ENCODE data around the gene C19orf85.

The C19orf85 gene

DNA sequence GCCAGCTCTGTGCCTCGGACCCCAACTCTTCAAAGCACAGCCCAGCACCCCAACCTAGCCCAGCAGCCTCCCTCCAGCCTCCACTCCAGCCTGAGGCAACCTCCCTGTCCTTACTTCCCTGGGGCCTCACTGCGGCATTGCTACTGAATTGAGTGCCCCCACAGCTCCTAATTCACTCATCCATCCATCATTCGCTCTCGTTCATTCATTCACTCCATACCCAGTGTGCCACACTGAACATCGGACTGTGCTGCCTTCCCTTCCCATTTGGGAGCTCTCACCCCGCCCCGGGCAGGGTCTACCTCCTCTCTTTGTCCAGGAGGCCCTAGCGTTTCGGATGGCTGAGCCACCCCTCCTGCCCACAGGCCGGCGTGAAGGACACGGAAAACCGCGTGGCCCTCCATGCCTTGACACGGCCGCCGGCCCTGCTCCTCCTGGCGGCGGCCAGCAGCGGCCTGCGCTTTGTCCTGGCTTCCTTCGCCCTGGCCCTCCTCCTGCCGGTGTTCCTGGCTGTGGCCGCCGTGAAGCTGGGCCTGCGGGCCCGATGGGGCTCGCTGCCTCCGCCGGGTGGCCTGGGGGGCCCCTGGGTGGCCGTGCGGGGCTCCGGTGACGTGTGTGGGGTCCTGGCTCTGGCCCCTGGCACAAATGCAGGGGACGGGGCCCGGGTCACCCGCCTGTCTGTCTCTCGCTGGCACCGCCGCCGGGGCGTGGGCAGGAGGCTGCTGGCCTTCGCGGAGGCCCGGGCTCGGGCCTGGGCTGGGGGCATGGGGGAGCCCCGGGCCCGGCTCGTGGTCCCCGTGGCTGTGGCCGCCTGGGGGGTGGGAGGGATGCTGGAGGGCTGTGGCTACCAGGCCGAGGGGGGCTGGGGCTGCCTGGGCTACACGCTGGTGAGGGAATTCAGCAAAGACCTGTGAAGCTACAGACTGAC lies 21.8 kb upstream of the C19orf85 start:
- peak overlapping the region; percentile 2 to 61 for H3K4me3 ChIP-seq (replicated peaks in 1 of 2; ENCODE audit: low read depth in 2 of 2, low read length in 2 of 2)
- TF ChIP-seq, protein P1, sequence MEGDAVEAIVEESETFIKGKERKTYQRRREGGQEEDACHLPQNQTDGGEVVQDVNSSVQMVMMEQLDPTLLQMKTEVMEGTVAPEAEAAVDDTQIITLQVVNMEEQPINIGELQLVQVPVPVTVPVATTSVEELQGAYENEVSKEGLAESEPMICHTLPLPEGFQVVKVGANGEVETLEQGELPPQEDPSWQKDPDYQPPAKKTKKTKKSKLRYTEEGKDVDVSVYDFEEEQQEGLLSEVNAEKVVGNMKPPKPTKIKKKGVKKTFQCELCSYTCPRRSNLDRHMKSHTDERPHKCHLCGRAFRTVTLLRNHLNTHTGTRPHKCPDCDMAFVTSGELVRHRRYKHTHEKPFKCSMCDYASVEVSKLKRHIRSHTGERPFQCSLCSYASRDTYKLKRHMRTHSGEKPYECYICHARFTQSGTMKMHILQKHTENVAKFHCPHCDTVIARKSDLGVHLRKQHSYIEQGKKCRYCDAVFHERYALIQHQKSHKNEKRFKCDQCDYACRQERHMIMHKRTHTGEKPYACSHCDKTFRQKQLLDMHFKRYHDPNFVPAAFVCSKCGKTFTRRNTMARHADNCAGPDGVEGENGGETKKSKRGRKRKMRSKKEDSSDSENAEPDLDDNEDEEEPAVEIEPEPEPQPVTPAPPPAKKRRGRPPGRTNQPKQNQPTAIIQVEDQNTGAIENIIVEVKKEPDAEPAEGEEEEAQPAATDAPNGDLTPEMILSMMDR (IDR thresholded peaks at IDR 0.05; ENCODE audit: low read depth, low read length) = peak; percentile 30
- no peak for DNase-seq (ENCODE audit: low read depth in 2 of 2)

DNA sequence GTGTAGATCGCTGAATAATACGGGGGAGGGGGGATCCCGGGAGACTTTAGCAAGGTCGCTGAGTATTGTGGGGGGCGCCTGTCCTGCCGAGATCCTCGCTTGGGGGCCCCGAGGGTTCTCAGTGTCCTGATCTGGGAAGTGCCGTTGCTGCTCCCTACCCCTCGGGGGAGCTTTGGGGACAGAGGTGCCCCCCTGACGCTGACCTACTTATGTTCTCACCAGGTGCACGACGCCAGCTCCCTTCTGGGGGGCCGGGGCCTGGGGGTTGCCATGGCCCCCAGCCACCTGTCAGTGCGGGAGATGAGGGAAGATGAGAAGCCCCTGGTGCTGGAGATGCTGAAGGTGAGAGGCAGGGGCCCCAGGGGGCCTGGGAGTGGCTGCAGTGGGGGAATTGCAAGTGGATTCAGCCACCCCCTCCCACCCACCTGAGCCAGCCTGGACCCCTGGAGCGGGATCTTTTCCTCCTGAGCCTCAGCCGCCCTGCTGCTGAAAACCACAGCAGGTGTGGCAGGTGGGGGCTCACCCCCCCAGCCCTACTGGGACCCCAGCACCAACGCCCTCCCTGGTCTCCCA lies 21.0 kb upstream of the C19orf85 start:
- H3K4me3 ChIP-seq (replicated peaks in 1 of 2; ENCODE audit: low read depth in 2 of 2, low read length in 2 of 2) = peak overlapping the region; percentile 61 to 63
- TF ChIP-seq, protein P1 (IDR thresholded peaks at IDR 0.05; ENCODE audit: low read depth, low read length) = no peak
- no peak for DNase-seq (ENCODE audit: low read depth in 2 of 2)

DNA sequence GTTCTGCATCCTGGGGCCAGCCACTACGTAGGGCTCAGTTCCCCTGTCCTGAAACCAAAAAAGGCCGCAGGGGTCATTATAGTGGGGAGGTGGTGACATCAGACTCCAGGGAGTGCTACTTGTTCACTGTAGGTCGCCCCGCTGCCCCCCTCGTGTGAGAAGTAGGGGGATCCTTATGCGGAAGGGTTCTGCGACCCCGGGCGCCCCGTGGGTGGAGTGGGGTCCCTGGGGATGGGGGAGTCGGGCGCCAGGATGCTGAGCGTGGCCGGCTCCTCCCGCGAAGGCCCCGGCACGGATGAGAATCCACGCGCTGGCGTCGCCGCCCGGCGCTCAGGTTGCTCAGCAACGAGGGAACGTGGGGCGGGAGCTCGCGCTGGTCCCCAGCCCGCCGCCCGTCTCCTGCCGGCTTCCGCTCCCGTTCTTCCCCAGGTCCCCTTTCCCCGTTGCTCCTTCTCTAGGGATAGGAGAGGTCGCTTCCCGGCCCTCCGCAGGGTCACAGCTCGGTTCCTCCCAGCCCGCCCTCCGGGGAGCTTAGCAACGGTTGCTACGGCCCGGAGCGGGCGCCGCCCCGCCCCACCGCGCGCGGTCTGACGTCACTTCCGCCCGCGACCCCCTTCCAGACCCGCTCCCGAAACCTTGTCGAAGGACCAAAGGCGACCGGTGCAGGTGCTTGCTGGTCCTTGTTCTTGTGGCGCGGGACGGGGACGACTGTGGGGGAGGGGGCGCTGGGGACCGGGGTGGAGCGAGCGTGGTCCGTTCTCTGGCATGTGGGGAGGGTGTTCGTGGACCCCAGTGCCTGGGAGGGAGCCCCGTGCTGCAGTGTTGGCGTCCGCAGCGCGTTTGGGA lies 20.3 kb upstream of the C19orf85 start, which contains the start of gene NAT14:
NAT14 (plus strand) TSS at position 596 of the 846 bp plus-strand sequence. CDS start 521 bp downstream, outside the sequence.
- H3K4me3 ChIP-seq (replicated peaks in 1 of 2; ENCODE audit: low read depth in 2 of 2, low read length in 2 of 2) = peak within 1 kb of the TSS; percentile 61 to 63
- TF ChIP-seq, protein P1 (IDR thresholded peaks at IDR 0.05; ENCODE audit: low read depth, low read length) = no peak
- peak; percentile 55 to 70 for DNase-seq (ENCODE audit: low read depth in 2 of 2)

DNA sequence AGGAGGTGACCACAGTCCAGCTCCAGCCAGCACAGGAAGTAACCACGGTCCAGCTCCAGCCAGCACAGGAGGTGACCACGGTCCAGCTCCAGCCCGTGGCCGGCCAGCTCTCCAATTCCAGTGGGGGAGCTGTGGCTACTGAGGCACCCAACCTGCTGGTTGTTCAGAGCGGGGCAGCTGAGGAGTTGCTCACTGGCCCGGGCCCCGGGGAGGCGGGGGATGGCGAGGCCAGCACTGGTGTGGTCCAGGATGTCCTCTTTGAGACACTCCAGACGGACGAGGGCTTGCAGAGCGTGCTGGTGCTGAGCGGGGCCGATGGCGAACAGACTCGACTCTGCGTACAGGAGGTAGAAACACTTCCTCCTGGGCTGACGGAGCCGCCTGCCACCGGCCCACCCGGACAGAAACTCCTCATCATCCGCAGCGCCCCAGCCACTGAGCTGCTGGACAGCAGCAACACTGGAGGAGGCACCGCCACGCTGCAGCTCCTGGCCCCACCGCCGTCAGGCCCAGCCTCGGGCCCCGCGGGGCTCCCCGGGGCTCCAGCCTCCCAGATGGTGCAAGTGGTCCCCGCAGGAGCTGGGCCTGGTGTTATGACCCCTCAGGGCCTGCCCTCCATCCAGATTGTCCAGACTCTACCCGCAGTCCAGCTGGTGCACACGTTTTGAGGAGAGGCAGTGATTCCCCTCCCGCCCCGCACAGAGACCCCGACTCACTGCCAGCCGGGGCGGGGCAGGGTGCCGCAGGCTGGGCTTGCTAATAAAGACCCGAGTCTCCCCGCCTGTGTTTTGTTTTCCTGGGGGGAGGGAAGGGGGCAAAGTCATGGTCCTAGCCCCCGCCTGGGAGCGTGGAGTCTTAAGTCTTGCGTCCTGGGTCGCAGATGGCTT lies 19.4 kb upstream of the C19orf85 start:
- no peak for DNase-seq (ENCODE audit: low read depth in 2 of 2)

DNA sequence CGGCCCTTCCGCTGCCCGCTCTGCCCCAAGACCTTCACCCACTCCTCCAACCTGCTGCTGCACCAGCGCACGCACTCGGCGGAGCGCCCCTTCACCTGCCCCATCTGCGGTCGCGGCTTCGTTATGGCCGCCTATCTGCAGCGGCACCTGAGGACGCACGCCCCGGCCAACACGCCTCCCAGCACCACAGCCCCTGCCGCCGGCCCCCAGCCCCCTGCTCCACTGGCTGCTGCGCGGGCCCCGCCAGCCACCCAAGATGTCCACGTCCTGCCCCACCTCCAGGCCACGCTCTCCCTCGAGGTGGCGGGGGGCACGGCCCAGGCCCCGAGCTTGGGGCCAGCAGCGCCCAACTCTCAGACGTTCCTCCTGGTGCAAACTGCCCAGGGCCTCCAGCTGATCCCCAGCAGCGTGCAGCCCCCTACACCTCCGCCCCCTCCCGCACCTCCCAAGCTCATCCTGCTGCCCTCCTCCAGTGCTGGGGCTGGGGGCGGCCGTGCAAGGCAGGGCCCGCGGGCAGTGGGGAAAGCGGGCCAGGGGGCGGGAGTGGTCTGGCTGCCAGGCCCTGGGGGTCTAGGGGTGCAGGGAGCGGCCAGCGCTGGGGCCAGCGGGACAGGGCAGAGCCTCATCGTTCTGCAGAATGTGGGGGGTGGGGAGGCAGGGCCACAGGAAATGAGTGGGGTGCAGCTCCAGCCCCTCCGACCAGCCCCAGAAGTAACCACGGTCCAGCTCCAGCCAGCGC lies 18.6 kb upstream of the C19orf85 start:
- TF ChIP-seq, protein P1 (IDR thresholded peaks at IDR 0.05; ENCODE audit: low read depth, low read length) = no peak

More for the DNA sequence above, 19.4 kb upstream of the C19orf85 start:
- H3K4me3 ChIP-seq (replicated peaks in 1 of 2; ENCODE audit: low read depth in 2 of 2, low read length in 2 of 2) = peak overlapping the region; percentile 61 to 63
- TF ChIP-seq, protein P1 (IDR thresholded peaks at IDR 0.05; ENCODE audit: low read depth, low read length) = no peak

More for the DNA sequence above, 18.6 kb upstream of the C19orf85 start:
- DNase-seq (ENCODE audit: low read depth in 2 of 2) = no peak
- no peak overlapping the region for H3K4me3 ChIP-seq (replicated peaks in 1 of 2; ENCODE audit: low read depth in 2 of 2, low read length in 2 of 2)
